DOHH2 (cell line): Measurements from ENCODE around the gene ASTN1.

Experiments
- H3F3A ChIP-seq: fragments of 200-600 bp; sonication (generic), shearing (Covaris generic); 2 replicates; pipeline ENCODE4 v1.6.0; 2016; ENCODE audit warnings: antibody characterized with exemption, mild to moderate bottlenecking; ENCODE audit not compliant: control insufficient read depth, insufficient read depth
- H3K27ac ChIP-seq: fragments of 200-600 bp; sonication (generic); 2 replicates; pipeline ENCODE4 v1.5.1; 2014; ENCODE audit warnings: low read depth, mild to moderate bottlenecking, low read length, moderate library complexity
- H3K27me3 ChIP-seq: fragments of 200-600 bp; sonication (generic); 2 replicates; pipeline ENCODE4 v1.6.1; 2014; ENCODE audit warnings: mild to moderate bottlenecking, low read length, mixed read lengths; ENCODE audit not compliant: control insufficient read depth
- H3K36me3 ChIP-seq: fragments of 200-600 bp; sonication (generic); 2 replicates; pipeline ENCODE4 v1.6.1; 2014; ENCODE audit warnings: mild to moderate bottlenecking, low read length, moderate library complexity, mixed read lengths; ENCODE audit not compliant: control insufficient read depth
- H3K4me1 ChIP-seq: fragments of 200-600 bp; sonication (generic); 2 replicates; pipeline ENCODE4 v1.6.1; 2014; ENCODE audit warnings: mild to moderate bottlenecking, low read length, mixed read lengths; ENCODE audit not compliant: control insufficient read depth
- H3K4me2 ChIP-seq: fragments of 200-600 bp; sonication (generic); 2 replicates; pipeline ENCODE4 v1.6.0; 2014; ENCODE audit warnings: mild to moderate bottlenecking, low read length, moderate library complexity
- H3K4me3 ChIP-seq: fragments of 200-600 bp; sonication (generic); 2 replicates; pipeline ENCODE4 v1.5.1; 2014; ENCODE audit warnings: mild to moderate bottlenecking, low read length, mixed read lengths
- H3K79me2 ChIP-seq: fragments of 200-600 bp; sonication (generic); 2 replicates; pipeline ENCODE4 v1.6.1; 2014; ENCODE audit warnings: mild to moderate bottlenecking, low read length, mixed read lengths; ENCODE audit not compliant: control insufficient read depth
- H3K9me2 ChIP-seq: fragments of 200-600 bp; sonication (generic); replicated peaks from 2 replicates; pipeline ENCODE4 v1.6.1; 2014; ENCODE audit warnings: mild to moderate bottlenecking, low read length, mixed read lengths; ENCODE audit not compliant: control insufficient read depth
- H3K9me3 ChIP-seq: fragments of 200-600 bp; sonication (generic); 2 replicates; pipeline ENCODE4 v1.6.1; 2014; ENCODE audit warnings: antibody characterized with exemption, low read length, mixed read lengths; ENCODE audit not compliant: control insufficient read depth, insufficient read depth
- H4K20me1 ChIP-seq: fragments of 200-600 bp; sonication (generic); 2 replicates; pipeline ENCODE4 v1.6.0; 2014; ENCODE audit warnings: low read depth, mild to moderate bottlenecking, antibody characterized with exemption, low read length, moderate library complexity; ENCODE audit not compliant: control insufficient read depth, insufficient read depth
- EZH2phosphoT487 ChIP-seq: fragments of 200-600 bp; sonication (generic); IDR thresholded peaks from 2 replicates; pipeline ENCODE4 v1.6.1; 2017; ENCODE audit warnings: borderline replicate concordance, mild to moderate bottlenecking, antibody characterized with exemption, low read length, moderate library complexity, mixed read lengths
- TF ChIP-seq, protein P1 (sequence below): fragments of 200-600 bp; sonication (generic); IDR thresholded peaks from one replicate; pipeline ENCODE4 v1.5.1; 2014; ENCODE audit warnings: antibody characterized with exemption, mild to moderate bottlenecking, low read depth, low read length; ENCODE audit not compliant: poor library complexity, severe bottlenecking

Gene ASTN1

DNA sequence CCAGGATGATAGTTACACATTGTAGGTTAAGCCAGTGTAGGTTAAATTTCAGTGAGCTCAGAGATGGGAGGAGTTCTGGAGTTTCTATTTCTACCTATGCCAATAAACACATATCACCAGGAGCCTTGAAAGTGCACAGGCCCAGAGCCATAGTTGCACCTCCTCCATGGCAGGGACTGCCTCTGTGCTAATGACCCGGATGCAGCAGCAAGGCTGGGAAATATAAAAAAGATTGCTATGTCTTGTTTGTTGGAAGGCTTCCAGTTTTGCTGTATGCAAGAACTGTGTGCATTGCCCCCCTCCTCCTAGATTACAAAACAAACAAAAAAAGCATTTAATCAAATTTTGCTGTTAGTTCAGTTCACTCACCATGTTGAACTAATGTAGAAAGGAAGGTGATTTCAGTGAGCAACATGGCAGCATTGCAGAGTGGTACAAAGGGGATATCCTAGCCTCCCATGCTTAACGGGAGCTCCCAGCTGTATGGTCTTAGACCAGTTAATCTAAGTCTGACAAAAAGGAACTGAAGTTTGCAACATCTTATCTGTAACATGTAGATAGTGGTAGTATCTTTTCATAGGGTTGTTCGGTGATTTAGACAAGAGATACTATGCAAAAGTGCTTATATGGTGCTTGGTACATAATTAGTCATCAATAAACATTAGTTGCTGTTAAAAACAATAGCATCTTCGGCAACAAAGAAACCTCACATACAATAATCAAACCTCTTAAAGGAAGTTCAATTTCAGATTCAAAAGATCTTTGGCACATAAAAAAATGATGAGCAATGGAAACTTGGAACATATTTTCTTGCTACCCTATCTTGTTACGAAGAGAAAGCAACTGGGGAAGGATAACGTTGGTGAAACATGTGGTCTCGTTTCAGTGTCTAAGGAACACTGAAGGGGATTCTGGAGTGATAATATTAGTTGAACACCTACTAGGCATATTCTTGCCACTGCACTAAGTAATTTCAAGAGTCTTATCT is 309.5 kb downstream of the ASTN1 start:
- no peak for TF ChIP-seq EZH2phosphoT487
- TF ChIP-seq, protein P1, sequence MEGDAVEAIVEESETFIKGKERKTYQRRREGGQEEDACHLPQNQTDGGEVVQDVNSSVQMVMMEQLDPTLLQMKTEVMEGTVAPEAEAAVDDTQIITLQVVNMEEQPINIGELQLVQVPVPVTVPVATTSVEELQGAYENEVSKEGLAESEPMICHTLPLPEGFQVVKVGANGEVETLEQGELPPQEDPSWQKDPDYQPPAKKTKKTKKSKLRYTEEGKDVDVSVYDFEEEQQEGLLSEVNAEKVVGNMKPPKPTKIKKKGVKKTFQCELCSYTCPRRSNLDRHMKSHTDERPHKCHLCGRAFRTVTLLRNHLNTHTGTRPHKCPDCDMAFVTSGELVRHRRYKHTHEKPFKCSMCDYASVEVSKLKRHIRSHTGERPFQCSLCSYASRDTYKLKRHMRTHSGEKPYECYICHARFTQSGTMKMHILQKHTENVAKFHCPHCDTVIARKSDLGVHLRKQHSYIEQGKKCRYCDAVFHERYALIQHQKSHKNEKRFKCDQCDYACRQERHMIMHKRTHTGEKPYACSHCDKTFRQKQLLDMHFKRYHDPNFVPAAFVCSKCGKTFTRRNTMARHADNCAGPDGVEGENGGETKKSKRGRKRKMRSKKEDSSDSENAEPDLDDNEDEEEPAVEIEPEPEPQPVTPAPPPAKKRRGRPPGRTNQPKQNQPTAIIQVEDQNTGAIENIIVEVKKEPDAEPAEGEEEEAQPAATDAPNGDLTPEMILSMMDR = no peak
- H3K36me3 ChIP-seq = no peaks in the 10 kb centered on the region
- H3K27ac ChIP-seq = no peak overlapping the region
- no peaks in the 10 kb centered on the region for H4K20me1 ChIP-seq
- H3K79me2 ChIP-seq = no peaks in the 10 kb centered on the region
- no peak overlapping the region for H3K4me2 ChIP-seq
- no peaks in the 10 kb centered on the region for H3F3A ChIP-seq
- no peak overlapping the region for H3K4me3 ChIP-seq
- H3K27me3 ChIP-seq = 0 out of 2 replicates have a peak, but pooled peaks cover 4% of the 10 kb centered on the region
- H3K4me1 ChIP-seq = no peaks in the 10 kb centered on the region
- no peaks in the 10 kb centered on the region for H3K9me3 ChIP-seq
- H3K9me2 ChIP-seq = no peaks in the 10 kb centered on the region

DNA sequence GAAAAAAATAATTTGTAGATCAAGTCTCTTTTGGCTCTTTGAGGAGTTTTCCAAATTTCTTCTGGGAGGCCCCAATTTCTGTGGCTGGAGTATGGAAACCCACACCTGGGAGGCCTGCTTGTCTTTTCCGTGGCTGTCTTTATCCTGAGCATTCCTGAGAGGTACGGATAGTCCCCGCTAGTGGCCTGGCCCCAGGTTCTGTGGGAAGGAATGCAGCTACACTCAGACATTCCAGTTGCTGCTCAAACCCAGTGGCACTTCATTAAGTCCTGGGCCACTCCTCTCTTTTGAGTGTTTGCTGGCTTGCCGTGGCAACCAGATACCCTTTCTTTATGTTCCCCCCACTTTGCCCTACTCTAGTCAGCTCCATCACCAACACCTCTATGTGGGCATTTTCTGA is 310.4 kb downstream of the ASTN1 start:
- no peak overlapping the region for H3K27ac ChIP-seq
- no peaks in the 10 kb centered on the region for H3K4me1 ChIP-seq
- TF ChIP-seq EZH2phosphoT487 = no peak
- TF ChIP-seq, protein P1 = no peak
- no peak overlapping the region for H3K4me2 ChIP-seq
- 0 out of 2 replicates have a peak, but pooled peaks cover 4% of the 10 kb centered on the region for H3K27me3 ChIP-seq
- no peaks in the 10 kb centered on the region for H3K9me2 ChIP-seq
- H4K20me1 ChIP-seq = no peaks in the 10 kb centered on the region
- H3F3A ChIP-seq = no peaks in the 10 kb centered on the region
- H3K9me3 ChIP-seq = no peaks in the 10 kb centered on the region
- no peaks in the 10 kb centered on the region for H3K36me3 ChIP-seq
- no peaks in the 10 kb centered on the region for H3K79me2 ChIP-seq
- H3K4me3 ChIP-seq = no peak overlapping the region

DNA sequence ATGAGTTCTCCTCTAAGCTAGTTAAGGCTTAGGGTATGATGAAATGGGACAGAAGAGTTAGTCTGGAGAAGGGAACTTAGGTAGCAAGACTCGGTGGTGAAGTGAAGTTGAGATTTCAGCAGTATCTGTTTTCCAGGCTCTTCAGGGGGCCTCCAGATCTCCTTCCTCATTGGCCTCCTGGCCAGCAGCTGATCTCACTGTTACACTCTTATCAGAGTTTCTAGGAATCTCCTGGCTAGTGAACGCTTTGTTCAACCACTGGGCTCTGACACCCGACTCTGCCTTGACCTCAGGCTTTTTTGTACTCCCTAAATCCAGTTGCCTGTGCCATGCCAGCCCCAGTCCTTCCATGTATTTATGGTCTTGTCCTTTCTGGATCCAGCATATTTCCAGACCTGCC is 311.0 kb downstream of the ASTN1 start:
- H3K36me3 ChIP-seq = no peaks in the 10 kb centered on the region
- H3F3A ChIP-seq = no peaks in the 10 kb centered on the region
- no peaks in the 10 kb centered on the region for H3K9me2 ChIP-seq
- H4K20me1 ChIP-seq = no peaks in the 10 kb centered on the region
- 0 out of 2 replicates have a peak, but pooled peaks cover 4% of the 10 kb centered on the region for H3K27me3 ChIP-seq
- H3K4me2 ChIP-seq = no peak overlapping the region
- no peak overlapping the region for H3K4me3 ChIP-seq
- H3K9me3 ChIP-seq = no peaks in the 10 kb centered on the region
- H3K27ac ChIP-seq = no peak overlapping the region
- TF ChIP-seq, protein P1 = no peak
- TF ChIP-seq EZH2phosphoT487 = no peak
- H3K4me1 ChIP-seq = no peaks in the 10 kb centered on the region
- no peaks in the 10 kb centered on the region for H3K79me2 ChIP-seq
